Measurements from ENCODE around the gene GABRB1.

DNA sequence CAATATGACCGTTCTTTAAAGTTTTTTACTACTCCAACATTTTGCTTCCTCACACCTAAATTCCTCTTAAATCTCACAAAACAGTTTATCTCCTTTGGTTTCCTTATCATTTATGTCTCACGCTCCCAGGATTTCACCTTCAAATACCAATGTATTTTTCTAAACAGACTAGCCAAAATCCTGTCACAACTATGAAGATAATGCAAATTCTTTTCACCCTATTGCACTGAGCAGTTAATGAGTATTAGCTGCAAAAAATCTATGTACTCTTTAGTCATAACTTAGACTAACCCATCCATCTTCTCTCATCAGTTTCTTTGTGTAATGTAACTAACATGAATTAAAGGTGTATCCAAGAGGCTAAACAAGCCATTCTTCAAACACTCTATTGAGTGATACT, 280.8 kb downstream of the GABRB1 start:
- TF ChIP-seq, protein P1, sequence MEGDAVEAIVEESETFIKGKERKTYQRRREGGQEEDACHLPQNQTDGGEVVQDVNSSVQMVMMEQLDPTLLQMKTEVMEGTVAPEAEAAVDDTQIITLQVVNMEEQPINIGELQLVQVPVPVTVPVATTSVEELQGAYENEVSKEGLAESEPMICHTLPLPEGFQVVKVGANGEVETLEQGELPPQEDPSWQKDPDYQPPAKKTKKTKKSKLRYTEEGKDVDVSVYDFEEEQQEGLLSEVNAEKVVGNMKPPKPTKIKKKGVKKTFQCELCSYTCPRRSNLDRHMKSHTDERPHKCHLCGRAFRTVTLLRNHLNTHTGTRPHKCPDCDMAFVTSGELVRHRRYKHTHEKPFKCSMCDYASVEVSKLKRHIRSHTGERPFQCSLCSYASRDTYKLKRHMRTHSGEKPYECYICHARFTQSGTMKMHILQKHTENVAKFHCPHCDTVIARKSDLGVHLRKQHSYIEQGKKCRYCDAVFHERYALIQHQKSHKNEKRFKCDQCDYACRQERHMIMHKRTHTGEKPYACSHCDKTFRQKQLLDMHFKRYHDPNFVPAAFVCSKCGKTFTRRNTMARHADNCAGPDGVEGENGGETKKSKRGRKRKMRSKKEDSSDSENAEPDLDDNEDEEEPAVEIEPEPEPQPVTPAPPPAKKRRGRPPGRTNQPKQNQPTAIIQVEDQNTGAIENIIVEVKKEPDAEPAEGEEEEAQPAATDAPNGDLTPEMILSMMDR (conservative IDR thresholded peaks at IDR 0.05 in 1 of 2, IDR thresholded peaks at IDR 0.05 in 1 of 2; ENCODE audit: low read depth in 1 of 2, low read length in 2 of 2) = no peak
- TF ChIP-seq EZH2 (IDR thresholded peaks at IDR 0.05; ENCODE audit: low read length, missing control alignments) = no peak

Measured in fibroblast of lung (primary cell).